Osteocyte (in vitro differentiated cells): ENCODE measurements around the gene RPTOR. TPM values are rescaled to one million over a fixed set of nuclear protein-coding genes. Genes with fewer than 3 reads are reported as not detected.

Experiments
- DNase-seq: peaks from one replicate; pipeline ENCODE4 v3.0.0; 2021; ENCODE audit warnings: mixed read lengths; ENCODE audit not compliant: unreplicated experiment; ENCODE audit errors: extremely low spot score
- H3K27ac Mint-ChIP-seq: one replicate; pipeline ENCODE4 v1.8.0; 2021; ENCODE audit warnings: mild to moderate bottlenecking, mixed read lengths; ENCODE audit not compliant: unreplicated experiment
- H3K27me3 Mint-ChIP-seq: one replicate; pipeline ENCODE4 v1.8.0; 2021; ENCODE audit warnings: mixed read lengths; ENCODE audit not compliant: unreplicated experiment
- H3K36me3 Mint-ChIP-seq: one replicate; pipeline ENCODE4 v1.8.0; 2021; ENCODE audit warnings: mixed read lengths; ENCODE audit not compliant: unreplicated experiment
- H3K4me1 Mint-ChIP-seq: one replicate; pipeline ENCODE4 v1.8.0; 2021; ENCODE audit warnings: mixed read lengths; ENCODE audit not compliant: unreplicated experiment
- H3K4me3 Mint-ChIP-seq: one replicate; pipeline ENCODE4 v1.8.0; 2021; ENCODE audit warnings: mild to moderate bottlenecking, moderate library complexity, mixed read lengths; ENCODE audit not compliant: unreplicated experiment
- H3K9me3 Mint-ChIP-seq: one replicate; pipeline ENCODE4 v1.8.0; 2021; ENCODE audit warnings: mixed read lengths; ENCODE audit not compliant: unreplicated experiment
- total RNA-seq: library from RNA; stranded (reverse); gene quantifications from 2 replicates; pipeline ENCODE4 v1.2.1, GENCODE V29; 2021
- TF ChIP-seq, protein P1 (sequence below): fragments of 200-600 bp; sonication (generic); IDR thresholded peaks from 2 replicates; pipeline ENCODE4 v1.5.0; 2021; ENCODE audit warnings: antibody characterized with exemption, mild to moderate bottlenecking, moderate library complexity

The RPTOR gene
- total RNA-seq, 1 donor from 2014 or later = 36.0 TPM

GRCh38 chr17:80901319-80901718 is 356.7 kb downstream of the RPTOR start:
- Mint-ChIP-seq H3K27ac (no peak overlapping the region), H3K4me1 (peaks cover 24% of the 10 kb centered on the region), H3K9me3 (no peaks in the 10 kb centered on the region), H3K4me3 (no peak overlapping the region), H3K27me3 (no peaks in the 10 kb centered on the region), H3K36me3 (peaks cover 15% of the 10 kb centered on the region)
- no peak for DNase-seq
- TF ChIP-seq, protein P1, sequence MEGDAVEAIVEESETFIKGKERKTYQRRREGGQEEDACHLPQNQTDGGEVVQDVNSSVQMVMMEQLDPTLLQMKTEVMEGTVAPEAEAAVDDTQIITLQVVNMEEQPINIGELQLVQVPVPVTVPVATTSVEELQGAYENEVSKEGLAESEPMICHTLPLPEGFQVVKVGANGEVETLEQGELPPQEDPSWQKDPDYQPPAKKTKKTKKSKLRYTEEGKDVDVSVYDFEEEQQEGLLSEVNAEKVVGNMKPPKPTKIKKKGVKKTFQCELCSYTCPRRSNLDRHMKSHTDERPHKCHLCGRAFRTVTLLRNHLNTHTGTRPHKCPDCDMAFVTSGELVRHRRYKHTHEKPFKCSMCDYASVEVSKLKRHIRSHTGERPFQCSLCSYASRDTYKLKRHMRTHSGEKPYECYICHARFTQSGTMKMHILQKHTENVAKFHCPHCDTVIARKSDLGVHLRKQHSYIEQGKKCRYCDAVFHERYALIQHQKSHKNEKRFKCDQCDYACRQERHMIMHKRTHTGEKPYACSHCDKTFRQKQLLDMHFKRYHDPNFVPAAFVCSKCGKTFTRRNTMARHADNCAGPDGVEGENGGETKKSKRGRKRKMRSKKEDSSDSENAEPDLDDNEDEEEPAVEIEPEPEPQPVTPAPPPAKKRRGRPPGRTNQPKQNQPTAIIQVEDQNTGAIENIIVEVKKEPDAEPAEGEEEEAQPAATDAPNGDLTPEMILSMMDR = no peak

DNA sequence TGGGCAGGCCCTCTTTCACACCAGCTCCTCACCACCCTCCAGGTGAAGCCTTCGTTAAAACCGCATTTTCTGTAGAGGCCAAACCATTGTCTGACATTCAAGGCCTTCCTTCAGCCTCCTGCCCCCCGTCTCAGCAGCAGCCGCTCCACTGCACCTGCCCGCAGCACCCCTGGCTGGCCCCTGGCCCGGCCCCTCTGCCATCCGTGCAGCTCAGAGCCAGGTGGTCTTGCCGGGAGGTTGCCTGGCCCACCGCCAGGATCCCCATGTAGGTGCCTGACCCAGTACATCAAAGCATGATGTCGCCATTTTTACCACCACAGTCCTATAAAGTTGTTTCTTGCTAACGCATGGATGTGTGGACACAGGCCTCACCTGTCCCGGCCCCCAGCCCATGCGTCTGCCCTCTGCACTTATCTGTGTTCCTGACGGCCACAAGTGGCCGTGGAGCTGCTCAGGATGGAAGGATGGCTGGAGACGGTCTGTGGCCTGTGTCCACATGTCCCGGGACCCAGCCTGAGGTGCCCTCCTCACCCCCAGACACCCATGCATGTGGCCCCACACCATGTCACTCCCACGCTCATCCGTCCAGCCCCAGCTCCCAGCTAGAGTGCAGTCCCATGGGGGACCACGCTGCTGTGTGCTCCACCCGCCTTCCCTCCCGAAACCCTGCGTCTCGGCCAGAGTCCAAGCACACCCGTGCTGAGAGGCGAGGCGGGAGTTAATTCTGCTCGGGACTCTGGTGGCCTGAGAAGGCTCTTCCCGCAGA is 357.7 kb downstream of the RPTOR start:
- Mint-ChIP-seq H3K36me3 (peaks cover 11% of the 10 kb centered on the region), H3K4me1 (peaks cover 24% of the 10 kb centered on the region), H3K27me3 (no peaks in the 10 kb centered on the region), H3K4me3 (no peak overlapping the region), H3K27ac (no peak overlapping the region), H3K9me3 (no peaks in the 10 kb centered on the region)
- TF ChIP-seq, protein P1 = no peak
- DNase-seq = no peak

DNA sequence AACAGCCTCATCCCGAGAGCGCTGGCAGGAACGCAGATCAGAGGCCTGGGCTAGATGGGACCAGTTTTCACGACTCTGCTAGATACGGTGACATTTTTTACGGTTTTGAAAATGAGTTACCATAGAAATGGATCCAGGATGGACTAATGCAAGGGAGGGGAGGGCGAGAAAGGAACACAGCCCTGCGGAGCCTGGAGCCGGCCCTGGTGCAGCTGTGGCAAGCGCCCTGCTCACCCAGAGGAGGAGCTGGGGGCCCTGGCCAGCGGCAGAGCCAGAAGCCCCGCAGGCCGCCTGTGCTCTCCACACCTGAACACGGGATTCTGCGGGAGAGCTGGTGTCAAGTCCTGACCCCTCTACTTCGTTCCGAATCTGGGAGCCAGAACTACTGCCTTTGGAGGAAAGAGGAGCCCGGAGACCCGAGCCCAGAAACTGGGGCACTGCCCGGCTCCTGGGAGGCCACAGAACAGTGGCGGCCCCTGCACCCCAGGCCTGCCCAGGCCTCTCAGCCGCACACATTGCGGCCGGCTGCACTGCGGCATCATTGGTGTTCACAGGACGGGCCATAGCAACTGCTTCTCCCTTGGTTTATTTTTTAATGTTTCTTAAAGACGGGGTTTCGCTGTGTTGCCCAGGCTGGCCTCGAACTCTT is 358.4 kb downstream of the RPTOR start:
- TF ChIP-seq, protein P1 = no peak
- H3K9me3 Mint-ChIP-seq = no peaks in the 10 kb centered on the region
- H3K4me3 Mint-ChIP-seq = no peak overlapping the region
- H3K4me1 Mint-ChIP-seq = peaks cover 23% of the 10 kb centered on the region
- H3K27me3 Mint-ChIP-seq = no peaks in the 10 kb centered on the region
- H3K27ac Mint-ChIP-seq = no peak overlapping the region
- H3K36me3 Mint-ChIP-seq = peaks cover 16% of the 10 kb centered on the region
- DNase-seq = no peak

DNA sequence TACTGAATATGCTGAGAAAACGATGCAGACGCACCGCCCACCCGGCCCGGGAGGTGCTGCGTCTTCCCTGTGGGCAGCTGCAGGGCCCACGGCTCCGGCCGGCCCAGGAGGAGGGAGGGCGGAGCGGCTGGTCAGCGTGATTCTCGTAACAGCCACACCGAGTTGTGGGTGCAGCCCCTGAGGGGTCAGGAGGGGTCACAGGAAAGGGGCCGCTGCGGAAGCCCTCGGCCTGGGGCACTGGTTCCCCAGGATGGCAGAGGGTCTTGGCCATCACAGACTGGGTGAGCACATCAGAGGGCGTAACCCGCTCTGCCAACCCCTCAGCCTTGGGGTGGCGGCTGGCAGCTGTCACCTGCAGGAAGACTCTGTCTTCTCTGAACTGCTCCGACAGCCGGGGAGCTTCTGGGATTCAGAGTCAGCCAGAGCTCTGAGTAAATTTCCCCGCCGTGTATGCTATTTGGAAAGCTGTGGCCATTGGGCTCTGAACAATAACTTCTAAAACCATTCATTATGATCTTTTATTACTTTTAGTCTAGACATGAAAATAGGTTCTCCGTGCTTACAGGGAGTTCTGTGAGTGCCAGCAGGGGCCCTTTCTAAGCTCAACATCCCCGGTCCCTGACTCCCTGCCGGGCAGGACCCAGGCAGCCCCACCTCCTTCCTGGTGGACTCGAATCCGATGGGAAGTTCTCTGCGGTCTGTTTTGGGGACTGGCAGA is 359.6 kb downstream of the RPTOR start:
- TF ChIP-seq, protein P1 = no peak
- DNase-seq = no peak
- no peaks in the 10 kb centered on the region for H3K9me3 Mint-ChIP-seq
- H3K4me3 Mint-ChIP-seq = no peak overlapping the region
- no peak overlapping the region for H3K27ac Mint-ChIP-seq
- peaks cover 17% of the 10 kb centered on the region for H3K36me3 Mint-ChIP-seq
- peaks cover 19% of the 10 kb centered on the region for H3K4me1 Mint-ChIP-seq
- no peaks in the 10 kb centered on the region for H3K27me3 Mint-ChIP-seq
